ENCODE measurements around the gene GNL3L. TPM values are rescaled to one million over a fixed set of nuclear protein-coding genes. Genes with fewer than 3 reads are reported as not detected.
"Not testable (repeated sequence)": the region's sequence is repeated elsewhere in the genome, so short reads cannot be mapped to it uniquely, and the experiment has no call there.

Gene GNL3L
- polyA plus RNA-seq, 3 donors, result 11.8 to 20.7 (median 18.1) TPM

GRCh38 chrX:54540289-54540688, 10.3 kb downstream of the GNL3L start:
- peak overlapping the region in 1 of 7 donors; percentile 1 for H3K27ac Mint-ChIP-seq

GRCh38 chrX:54542239-54542638, 12.2 kb downstream of the GNL3L start:
- H3K36me3 Mint-ChIP-seq, result peaks cover 58 to 86% of the 10 kb centered on the region in 2 donors
- not testable (repeated sequence) for H2AFZ ChIP-seq (ENCODE audit: insufficient read depth, low read depth, low read length, poor library complexity, severe bottlenecking)

More at GRCh38 chrX:54540289-54540688, 10.3 kb downstream of the GNL3L start:
- Histone ChIP-seq H3K79me2 (ENCODE audit: insufficient read depth, low read length) (peaks cover 4% of the 10 kb centered on the region), H3K4me2 (replicated peaks; ENCODE audit: extremely low read depth, low read length, poor library complexity, severe bottlenecking) (no peak overlapping the region), H2AFZ (ENCODE audit: insufficient read depth, low read depth, low read length, poor library complexity, severe bottlenecking) (no peak overlapping the region), H3K4me3 (replicated peaks in 1 of 3; ENCODE audit: low read depth in 2 of 3, low read length in 3 of 3) (no peak overlapping the region), H3K27ac (ENCODE audit: low read depth in 1 of 2, low read length in 2 of 2) (no peak overlapping the region), H3K9me3 (replicated peaks in 1 of 2; ENCODE audit: control insufficient read depth in 1 of 2, insufficient read depth in 1 of 2, low read length in 2 of 2) (no peaks in the 10 kb centered on the region), H3K27me3 (ENCODE audit: control insufficient read depth in 2 of 2, insufficient read depth in 2 of 2, low read length in 2 of 2) (no peaks in the 10 kb centered on the region), H3K9ac (ENCODE audit: insufficient read depth, low read length, poor library complexity, severe bottlenecking) (no peak overlapping the region), H3K36me3 (replicated peaks in 1 of 2; ENCODE audit: control insufficient read depth in 1 of 2, insufficient read depth in 2 of 2, low read length in 2 of 2) (peaks cover 59 to 83% of the 10 kb centered on the region in 2 donors), H3K4me1 (ENCODE audit: control insufficient read depth in 1 of 2, insufficient read depth in 2 of 2, low read length in 2 of 2) (no peaks in the 10 kb centered on the region), H4K20me1 (ENCODE audit: insufficient read depth, low read length) (no peaks in the 10 kb centered on the region)
- TF ChIP-seq CTCF (IDR thresholded peaks at IDR 0.05), result no peak
- H3K4me1 Mint-ChIP-seq, result no peaks in the 10 kb centered on the region
- no peak overlapping the region for H3K4me3 Mint-ChIP-seq
- intact Hi-C loops (cut with micrococcal nuclease), result no loop called here
- H3K36me3 Mint-ChIP-seq, result peaks cover 59 to 84% of the 10 kb centered on the region in 2 donors
- peaks cover 0 to 3% (median 1%) of the 10 kb centered on the region in 7 donors for H3K9me3 Mint-ChIP-seq
- 80% methylated on average over 1 of the region's 4 CpGs for WGBS (ENCODE audit: insufficient coverage)
- no peak for DNase-seq
- H3K27me3 Mint-ChIP-seq (ENCODE audit: low read depth in 3 of 3), result peaks cover 0 to 1% (median 0%) of the 10 kb centered on the region in 3 donors

More at GRCh38 chrX:54542239-54542638, 12.2 kb downstream of the GNL3L start:
- H3K4me3 ChIP-seq (replicated peaks in 1 of 3; ENCODE audit: low read depth in 2 of 3, low read length in 3 of 3); H3K27me3 ChIP-seq (ENCODE audit: control insufficient read depth in 2 of 2, insufficient read depth in 2 of 2, low read length in 2 of 2); DNase-seq; H3K9me3 Mint-ChIP-seq; H3K4me1 ChIP-seq (ENCODE audit: control insufficient read depth in 1 of 2, insufficient read depth in 2 of 2, low read length in 2 of 2); H3K4me1 Mint-ChIP-seq; H3K9me3 ChIP-seq (replicated peaks in 1 of 2; ENCODE audit: control insufficient read depth in 1 of 2, insufficient read depth in 1 of 2, low read length in 2 of 2); H4K20me1 ChIP-seq (ENCODE audit: insufficient read depth, low read length); H3K4me2 ChIP-seq (replicated peaks; ENCODE audit: extremely low read depth, low read length, poor library complexity, severe bottlenecking); H3K27me3 Mint-ChIP-seq (ENCODE audit: low read depth in 3 of 3); H3K27ac Mint-ChIP-seq; H3K27ac ChIP-seq (ENCODE audit: low read depth in 1 of 2, low read length in 2 of 2); H3K4me3 Mint-ChIP-seq; intact Hi-C loops (cut with micrococcal nuclease); H3K9ac ChIP-seq (ENCODE audit: insufficient read depth, low read length, poor library complexity, severe bottlenecking); H3K79me2 ChIP-seq (ENCODE audit: insufficient read depth, low read length): not testable (repeated sequence)
- peaks cover 69 to 92% of the 10 kb centered on the region in 2 donors for H3K36me3 ChIP-seq (replicated peaks in 1 of 2; ENCODE audit: control insufficient read depth in 1 of 2, insufficient read depth in 2 of 2, low read length in 2 of 2)
- no CpG with 5 or more reads among the region's 4 CpGs for WGBS (ENCODE audit: insufficient coverage)

Data from CD14-positive monocyte (primary cell).